DOHH2 (cell line): ENCODE data around the gene PATJ.

Source experiments
- EZH2phosphoT487 ChIP-seq: fragments of 200-600 bp; sonication (generic); IDR thresholded peaks from 2 replicates; pipeline ENCODE4 v1.6.1; 2017; ENCODE audit warnings: borderline replicate concordance, mild to moderate bottlenecking, antibody characterized with exemption, low read length, moderate library complexity, mixed read lengths
- TF ChIP-seq, protein P1 (sequence below): fragments of 200-600 bp; sonication (generic); IDR thresholded peaks from one replicate; pipeline ENCODE4 v1.5.1; 2014; ENCODE audit warnings: antibody characterized with exemption, mild to moderate bottlenecking, low read depth, low read length; ENCODE audit not compliant: poor library complexity, severe bottlenecking

DNA sequence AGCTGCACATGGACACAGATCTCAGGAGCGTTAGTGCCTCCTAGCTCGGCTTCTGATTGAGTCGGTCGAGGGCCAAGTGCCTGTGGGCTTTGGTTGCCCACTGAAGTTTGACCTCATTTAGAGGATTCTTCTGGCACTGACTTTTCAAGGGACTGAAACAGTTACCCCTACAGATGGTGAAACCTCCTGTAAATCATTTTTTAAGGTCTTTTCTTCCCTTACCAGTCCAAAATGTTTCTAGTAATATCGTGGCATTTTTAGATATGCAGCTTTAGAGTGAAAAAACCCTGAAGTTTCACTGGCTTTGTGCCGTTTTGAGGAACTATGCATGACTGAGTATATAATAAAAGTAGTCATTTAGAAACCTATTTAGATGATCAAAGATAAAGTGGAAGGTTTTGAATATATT lies 417.7 kb downstream of the PATJ start:
- TF ChIP-seq, protein P1, sequence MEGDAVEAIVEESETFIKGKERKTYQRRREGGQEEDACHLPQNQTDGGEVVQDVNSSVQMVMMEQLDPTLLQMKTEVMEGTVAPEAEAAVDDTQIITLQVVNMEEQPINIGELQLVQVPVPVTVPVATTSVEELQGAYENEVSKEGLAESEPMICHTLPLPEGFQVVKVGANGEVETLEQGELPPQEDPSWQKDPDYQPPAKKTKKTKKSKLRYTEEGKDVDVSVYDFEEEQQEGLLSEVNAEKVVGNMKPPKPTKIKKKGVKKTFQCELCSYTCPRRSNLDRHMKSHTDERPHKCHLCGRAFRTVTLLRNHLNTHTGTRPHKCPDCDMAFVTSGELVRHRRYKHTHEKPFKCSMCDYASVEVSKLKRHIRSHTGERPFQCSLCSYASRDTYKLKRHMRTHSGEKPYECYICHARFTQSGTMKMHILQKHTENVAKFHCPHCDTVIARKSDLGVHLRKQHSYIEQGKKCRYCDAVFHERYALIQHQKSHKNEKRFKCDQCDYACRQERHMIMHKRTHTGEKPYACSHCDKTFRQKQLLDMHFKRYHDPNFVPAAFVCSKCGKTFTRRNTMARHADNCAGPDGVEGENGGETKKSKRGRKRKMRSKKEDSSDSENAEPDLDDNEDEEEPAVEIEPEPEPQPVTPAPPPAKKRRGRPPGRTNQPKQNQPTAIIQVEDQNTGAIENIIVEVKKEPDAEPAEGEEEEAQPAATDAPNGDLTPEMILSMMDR: no peak
- TF ChIP-seq EZH2phosphoT487: no peak
